Activated naive CD8-positive, alpha-beta T cell (primary cell): ENCODE measurements around the gene GEMIN5.
"Not testable (repeated sequence)": the region's sequence is repeated elsewhere in the genome, so short reads cannot be mapped to it uniquely, and the experiment has no call there.

ENCODE experiments used
- H3K27ac Mint-ChIP-seq: one replicate; pipeline ENCODE4 v1.8.0; 2021; ENCODE audit warnings: mixed read lengths
- H3K27me3 Mint-ChIP-seq: one replicate; pipeline ENCODE4 v1.8.0; 2021; ENCODE audit warnings: mixed read lengths
- H3K36me3 Mint-ChIP-seq: one replicate; pipeline ENCODE4 v1.8.0; 2021; ENCODE audit warnings: mixed read lengths
- H3K4me1 Mint-ChIP-seq: one replicate; pipeline ENCODE4 v1.8.0; 2021; ENCODE audit warnings: low read depth, mixed read lengths
- H3K4me3 Mint-ChIP-seq: one replicate; pipeline ENCODE4 v1.8.0; 2021; ENCODE audit warnings: mild to moderate bottlenecking, mixed read lengths
- H3K9me3 Mint-ChIP-seq: one replicate; pipeline ENCODE4 v1.8.0; 2021; ENCODE audit warnings: low read depth, mixed read lengths

Gene GEMIN5

GRCh38 chr5:154949781-154950180 is 11.8 kb upstream of the GEMIN5 start:
- Mint-ChIP-seq H3K4me3 (no peak overlapping the region), H3K36me3 (peaks cover 9% of the 10 kb centered on the region), H3K27ac (no peak overlapping the region), H3K4me1 (peaks cover 36% of the 10 kb centered on the region), H3K27me3 (no peaks in the 10 kb centered on the region), H3K9me3 (no peaks in the 10 kb centered on the region)

DNA sequence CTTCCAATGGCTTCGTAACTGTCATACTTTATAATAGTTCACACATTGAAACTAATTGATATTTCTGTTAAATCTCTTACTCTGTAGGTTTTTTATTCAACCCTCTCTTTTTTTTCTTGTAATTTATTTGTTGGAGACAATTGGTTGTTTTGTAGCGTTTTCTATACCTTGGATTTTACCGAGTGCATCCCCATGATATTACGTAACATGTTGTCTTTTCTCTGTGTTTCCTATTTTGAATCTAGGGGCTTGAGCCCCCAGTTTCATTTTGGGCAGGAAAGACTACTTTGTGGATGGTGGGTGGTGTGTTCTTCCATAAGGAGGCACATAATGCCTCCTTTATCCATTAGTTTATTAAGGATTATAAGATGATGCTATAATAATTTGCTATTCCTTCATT is 10.3 kb upstream of the GEMIN5 start:
- H3K4me3 Mint-ChIP-seq = no peak overlapping the region
- H3K27ac Mint-ChIP-seq = no peak overlapping the region
- no peaks in the 10 kb centered on the region for H3K9me3 Mint-ChIP-seq
- peaks cover 9% of the 10 kb centered on the region for H3K36me3 Mint-ChIP-seq
- peaks cover 36% of the 10 kb centered on the region for H3K4me1 Mint-ChIP-seq
- no peaks in the 10 kb centered on the region for H3K27me3 Mint-ChIP-seq

- Mint-ChIP-seq H3K9me3 (no peaks in the 10 kb centered on the region), H3K27ac (no peak overlapping the region), H3K4me3 (no peak overlapping the region), H3K4me1 (peaks cover 40% of the 10 kb centered on the region), H3K36me3 (peaks cover 9% of the 10 kb centered on the region), H3K27me3 (no peaks in the 10 kb centered on the region)
Observed at GRCh38 chr5:154947778-154948177, 9.8 kb upstream of the GEMIN5 start.

- Mint-ChIP-seq H3K4me1 (peaks cover 48% of the 10 kb centered on the region), H3K27me3 (no peaks in the 10 kb centered on the region), H3K36me3 (peaks cover 5% of the 10 kb centered on the region), H3K9me3 (no peaks in the 10 kb centered on the region), H3K4me3 (no peak overlapping the region), H3K27ac (no peak overlapping the region)
Observed at GRCh38 chr5:154945695-154946301, 7.8 kb upstream of the GEMIN5 start.

- peaks cover 5% of the 10 kb centered on the region for H3K36me3 Mint-ChIP-seq
Observed at GRCh38 chr5:154944716-154945115, 6.7 kb upstream of the GEMIN5 start.

GRCh38 chr5:154943527-154943926 is 5.5 kb upstream of the GEMIN5 start:
- peak overlapping the region; percentile 46 for H3K4me3 Mint-ChIP-seq
- peaks cover 41% of the 10 kb centered on the region for H3K4me1 Mint-ChIP-seq
- H3K27ac Mint-ChIP-seq = no peak overlapping the region
- H3K9me3 Mint-ChIP-seq = no peaks in the 10 kb centered on the region
- H3K36me3 Mint-ChIP-seq = peaks cover 3% of the 10 kb centered on the region
- H3K27me3 Mint-ChIP-seq = no peaks in the 10 kb centered on the region

More at GRCh38 chr5:154944716-154945115, 6.7 kb upstream of the GEMIN5 start:
- H3K9me3 Mint-ChIP-seq = no peaks in the 10 kb centered on the region
- no peak overlapping the region for H3K4me3 Mint-ChIP-seq
- peaks cover 48% of the 10 kb centered on the region for H3K4me1 Mint-ChIP-seq
- H3K27me3 Mint-ChIP-seq = no peaks in the 10 kb centered on the region
- H3K27ac Mint-ChIP-seq = no peak overlapping the region

DNA sequence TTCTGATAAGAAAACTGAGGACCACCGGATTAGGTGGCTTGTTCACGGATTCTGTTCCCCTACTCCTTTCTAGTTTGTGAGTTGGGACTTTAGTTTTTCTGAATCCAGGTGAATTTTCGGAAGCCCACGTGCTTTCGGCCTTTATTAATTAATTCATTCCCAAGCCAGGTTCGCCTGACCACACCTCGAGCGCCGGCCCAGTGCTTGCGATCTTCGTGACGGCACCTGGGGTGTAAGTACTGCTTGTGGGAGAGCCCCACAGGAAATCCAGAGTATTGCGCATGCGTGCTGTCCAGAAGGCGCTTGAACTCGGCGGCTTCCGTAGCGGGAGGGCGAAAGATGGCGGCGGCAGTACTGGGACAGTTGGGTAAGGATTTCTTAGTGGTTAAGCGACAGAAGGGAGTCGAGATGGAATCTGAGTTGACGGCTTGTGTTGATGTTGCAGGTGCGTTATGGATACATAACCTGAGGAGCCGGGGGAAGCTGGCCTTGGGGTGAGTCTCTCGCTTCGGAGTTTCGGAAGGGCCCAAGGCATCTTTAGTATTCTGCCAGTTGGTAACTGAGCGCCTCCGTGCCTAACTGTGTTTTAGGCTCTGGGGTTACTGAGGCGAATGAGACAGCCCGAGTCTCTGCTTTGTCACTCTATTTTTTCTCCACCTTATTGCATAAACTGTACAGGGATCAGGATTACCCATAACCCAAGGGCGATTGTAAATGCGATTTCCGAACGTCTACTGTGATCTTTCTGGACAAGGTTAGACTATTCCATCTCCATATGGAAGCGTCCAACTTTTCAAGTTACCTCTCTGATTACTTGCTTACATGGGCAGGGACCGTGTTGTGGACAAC is 3.0 kb upstream of the GEMIN5 start, which contains the start of gene MRPL22:
Gene MRPL22, plus strand, starts transcription at position 302 of the 849 bp plus-strand sequence. Its CDS starts 38 bp downstream, at position 340.
- Mint-ChIP-seq H3K27ac (peak within 1 kb of the TSS; percentile 94), H3K9me3 (no peaks in the 10 kb centered on the region), H3K36me3 (no peaks in the 10 kb centered on the region), H3K4me3 (peak within 1 kb of the TSS; percentile 97), H3K27me3 (no peaks in the 10 kb centered on the region), H3K4me1 (peaks cover 46% of the 10 kb centered on the region)

DNA sequence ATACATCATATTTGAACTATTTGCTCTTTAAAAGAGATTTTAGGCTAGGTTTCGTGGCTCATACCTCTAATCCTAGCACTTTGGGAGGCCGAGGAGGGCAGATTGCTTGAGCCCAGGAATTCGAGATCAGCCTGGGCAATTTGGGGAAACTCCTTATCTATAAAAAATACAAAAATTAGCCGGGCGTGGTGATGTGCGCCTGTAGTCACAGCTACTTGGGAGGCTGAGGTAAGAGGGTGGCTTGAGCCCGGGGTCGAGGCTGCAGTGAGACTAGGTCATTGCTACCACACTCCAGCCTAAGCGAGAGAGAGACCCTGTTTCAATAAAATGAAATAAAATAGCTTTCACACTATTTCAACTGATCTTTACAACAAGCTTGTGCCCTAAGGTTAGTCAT is 2.4 kb upstream of the GEMIN5 start:
- Mint-ChIP-seq H3K36me3 (peaks cover 1% of the 10 kb centered on the region), H3K27me3 (no peaks in the 10 kb centered on the region), H3K4me3 (peak overlapping the region; percentile 97), H3K9me3 (no peaks in the 10 kb centered on the region), H3K27ac (peak overlapping the region; percentile 94), H3K4me1 (peaks cover 50% of the 10 kb centered on the region)

- peaks cover 59% of the 10 kb centered on the region for H3K4me1 Mint-ChIP-seq
- H3K4me3 Mint-ChIP-seq = peak overlapping the region; percentile 97
Observed at GRCh38 chr5:154939387-154939786, 1.4 kb upstream of the GEMIN5 start.

DNA sequence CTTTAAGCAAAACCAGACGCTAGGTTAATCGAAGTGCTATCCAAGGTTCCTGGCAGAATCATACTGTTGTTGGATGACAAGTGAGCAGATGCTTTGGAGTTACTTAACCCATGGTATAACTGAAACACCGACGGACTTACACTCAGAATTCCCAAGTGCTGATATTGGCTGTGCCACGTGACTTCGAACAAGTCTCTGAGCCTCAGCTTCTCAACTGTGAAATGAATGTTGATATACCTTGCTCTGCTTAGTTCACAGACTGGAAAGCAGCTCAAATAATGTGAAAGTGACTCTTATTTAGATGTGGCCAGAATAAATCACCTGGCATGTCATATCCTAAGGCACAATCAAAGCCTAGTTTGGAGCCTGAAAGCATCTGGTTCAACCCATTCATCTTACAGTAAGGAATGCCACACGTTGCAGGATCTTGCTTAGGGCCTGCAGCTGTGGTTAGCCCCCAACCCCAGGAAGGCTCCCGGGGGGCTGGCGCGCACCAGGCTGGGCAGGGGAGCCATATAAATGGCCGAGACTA is 759 bp downstream of the GEMIN5 start:
- Mint-ChIP-seq H3K4me1 (peaks cover 51% of the 10 kb centered on the region), H3K27me3 (no peaks in the 10 kb centered on the region), H3K9me3 (no peaks in the 10 kb centered on the region), H3K36me3 (peaks cover 10% of the 10 kb centered on the region), H3K4me3 (peak overlapping the region; percentile 92), H3K27ac (peak overlapping the region; percentile 87)

More at GRCh38 chr5:154939387-154939786, 1.4 kb upstream of the GEMIN5 start:
- not testable (repeated sequence) for H3K9me3 Mint-ChIP-seq, H3K27me3 Mint-ChIP-seq, H3K36me3 Mint-ChIP-seq
- H3K27ac Mint-ChIP-seq = peak overlapping the region; percentile 94

GRCh38 chr5:154934881-154935280 is 3.1 kb downstream of the GEMIN5 start:
- H3K4me3 Mint-ChIP-seq = peak overlapping the region; percentile 22
- no peaks in the 10 kb centered on the region for H3K27me3 Mint-ChIP-seq
- peaks cover 19% of the 10 kb centered on the region for H3K36me3 Mint-ChIP-seq
- H3K9me3 Mint-ChIP-seq = no peaks in the 10 kb centered on the region
- no peak overlapping the region for H3K27ac Mint-ChIP-seq
- peaks cover 35% of the 10 kb centered on the region for H3K4me1 Mint-ChIP-seq

GRCh38 chr5:154933537-154933936 is 4.5 kb downstream of the GEMIN5 start:
- H3K27ac Mint-ChIP-seq = no peak overlapping the region
- H3K4me3 Mint-ChIP-seq = no peak overlapping the region
- H3K4me1 Mint-ChIP-seq = peaks cover 29% of the 10 kb centered on the region
- H3K36me3 Mint-ChIP-seq = peaks cover 20% of the 10 kb centered on the region
- no peaks in the 10 kb centered on the region for H3K9me3 Mint-ChIP-seq
- H3K27me3 Mint-ChIP-seq = no peaks in the 10 kb centered on the region

- no peak overlapping the region for H3K4me3 Mint-ChIP-seq
- H3K4me1 Mint-ChIP-seq = no peaks in the 10 kb centered on the region
- H3K9me3 Mint-ChIP-seq = no peaks in the 10 kb centered on the region
- H3K36me3 Mint-ChIP-seq = peaks cover 19% of the 10 kb centered on the region
- H3K27ac Mint-ChIP-seq = no peak overlapping the region
- H3K27me3 Mint-ChIP-seq = no peaks in the 10 kb centered on the region
Observed at GRCh38 chr5:154923441-154924430, 14.3 kb downstream of the GEMIN5 start.

GRCh38 chr5:154917757-154918156 is 20.3 kb downstream of the GEMIN5 start:
- Mint-ChIP-seq H3K9me3 (no peaks in the 10 kb centered on the region), H3K4me1 (no peaks in the 10 kb centered on the region), H3K36me3 (peaks cover 15% of the 10 kb centered on the region), H3K27ac (no peak overlapping the region), H3K27me3 (no peaks in the 10 kb centered on the region), H3K4me3 (no peak overlapping the region)
